KOPT-K1 (cell line): Measurements from ENCODE around the gene SMCO2.
A peak's percentile ranks its signal among the peaks of the same experiment; 100 is the strongest.

Source experiments
- H3K27ac ChIP-seq: fragments of 200-600 bp; sonication (generic); 2 replicates; pipeline ENCODE4 v1.5.1; 2016; ENCODE audit warnings: antibody characterized with exemption, mild to moderate bottlenecking, low read depth, low read length; ENCODE audit not compliant: poor library complexity, severe bottlenecking
- H3K36me3 ChIP-seq: fragments of 200-600 bp; sonication (generic); 2 replicates; pipeline ENCODE4 v1.5.1; 2017; ENCODE audit warnings: antibody characterized with exemption, mild to moderate bottlenecking, low read length, moderate library complexity; ENCODE audit not compliant: insufficient read depth
- H3K9me3 ChIP-seq: fragments of 200-600 bp; sonication (generic); 2 replicates; pipeline ENCODE4 v1.5.1; 2017; ENCODE audit warnings: antibody characterized with exemption, low read length, mild to moderate bottlenecking; ENCODE audit not compliant: insufficient read depth, poor library complexity, severe bottlenecking

Gene SMCO2

GRCh38 chr12:27468241-27468640, 21.7 kb downstream of the SMCO2 start:
- H3K27ac ChIP-seq: no peak overlapping the region
- H3K9me3 ChIP-seq: no peaks in the 10 kb centered on the region

GRCh38 chr12:27469176-27469736, 22.7 kb downstream of the SMCO2 start:
- H3K36me3 ChIP-seq: no peaks in the 10 kb centered on the region
- H3K27ac ChIP-seq: no peak overlapping the region
- no peaks in the 10 kb centered on the region for H3K9me3 ChIP-seq

More at GRCh38 chr12:27468241-27468640, 21.7 kb downstream of the SMCO2 start:
- H3K36me3 ChIP-seq: no peaks in the 10 kb centered on the region

- no peaks in the 10 kb centered on the region for H3K36me3 ChIP-seq
- H3K27ac ChIP-seq: peak overlapping the region; percentile 47
- peaks cover 21% of the 10 kb centered on the region for H3K9me3 ChIP-seq
Measured at GRCh38 chr12:27472604-27473003, 26.1 kb downstream of the SMCO2 start.

- H3K9me3 ChIP-seq: peaks cover 37% of the 10 kb centered on the region
Measured at GRCh38 chr12:27474344-27474743, 27.8 kb downstream of the SMCO2 start.

GRCh38 chr12:27477049-27477448, 30.5 kb downstream of the SMCO2 start:
- H3K9me3 ChIP-seq: peaks cover 37% of the 10 kb centered on the region
- no peaks in the 10 kb centered on the region for H3K36me3 ChIP-seq
- H3K27ac ChIP-seq: no peak overlapping the region

More at GRCh38 chr12:27474344-27474743, 27.8 kb downstream of the SMCO2 start:
- Histone ChIP-seq H3K27ac (no peak overlapping the region), H3K36me3 (no peaks in the 10 kb centered on the region)

GRCh38 chr12:27478949-27479348, 32.4 kb downstream of the SMCO2 start:
- H3K27ac ChIP-seq: no peak overlapping the region
- H3K9me3 ChIP-seq: peaks cover 37% of the 10 kb centered on the region
- no peaks in the 10 kb centered on the region for H3K36me3 ChIP-seq

- H3K9me3 ChIP-seq: peaks cover 37% of the 10 kb centered on the region
- H3K36me3 ChIP-seq: no peaks in the 10 kb centered on the region
- H3K27ac ChIP-seq: no peak overlapping the region
Measured at GRCh38 chr12:27480016-27480415, 33.5 kb downstream of the SMCO2 start.

GRCh38 chr12:27486961-27487360, 40.4 kb downstream of the SMCO2 start:
- H3K36me3 ChIP-seq: no peaks in the 10 kb centered on the region
- H3K27ac ChIP-seq: no peak overlapping the region
- no peaks in the 10 kb centered on the region for H3K9me3 ChIP-seq

GRCh38 chr12:27488479-27488878, 41.9 kb downstream of the SMCO2 start:
- Histone ChIP-seq H3K27ac (no peak overlapping the region), H3K36me3 (no peaks in the 10 kb centered on the region)

GRCh38 chr12:27491226-27491625, 44.7 kb downstream of the SMCO2 start:
- no peaks in the 10 kb centered on the region for H3K9me3 ChIP-seq

More at GRCh38 chr12:27488479-27488878, 41.9 kb downstream of the SMCO2 start:
- no peaks in the 10 kb centered on the region for H3K9me3 ChIP-seq

GRCh38 chr12:27493260-27493940, 46.9 kb downstream of the SMCO2 start:
- Histone ChIP-seq H3K36me3 (no peaks in the 10 kb centered on the region), H3K9me3 (no peaks in the 10 kb centered on the region), H3K27ac (no peak overlapping the region)

More at GRCh38 chr12:27491226-27491625, 44.7 kb downstream of the SMCO2 start:
- Histone ChIP-seq H3K36me3 (no peaks in the 10 kb centered on the region), H3K27ac (no peak overlapping the region)

- Histone ChIP-seq H3K27ac (no peak overlapping the region), H3K36me3 (no peaks in the 10 kb centered on the region), H3K9me3 (no peaks in the 10 kb centered on the region)
Measured at GRCh38 chr12:27497446-27497845, 50.9 kb downstream of the SMCO2 start.

- H3K27ac ChIP-seq: no peak overlapping the region
- no peaks in the 10 kb centered on the region for H3K36me3 ChIP-seq
Measured at GRCh38 chr12:27498149-27498548, 51.6 kb downstream of the SMCO2 start.

GRCh38 chr12:27498761-27499160, 52.2 kb downstream of the SMCO2 start:
- H3K9me3 ChIP-seq: no peaks in the 10 kb centered on the region
- H3K27ac ChIP-seq: no peak overlapping the region
- no peaks in the 10 kb centered on the region for H3K36me3 ChIP-seq

More at GRCh38 chr12:27498149-27498548, 51.6 kb downstream of the SMCO2 start:
- no peaks in the 10 kb centered on the region for H3K9me3 ChIP-seq

GRCh38 chr12:27499377-27499776, 52.8 kb downstream of the SMCO2 start:
- H3K9me3 ChIP-seq: no peaks in the 10 kb centered on the region
- no peaks in the 10 kb centered on the region for H3K36me3 ChIP-seq
- H3K27ac ChIP-seq: no peak overlapping the region

GRCh38 chr12:27500546-27500945, 54.0 kb downstream of the SMCO2 start:
- Histone ChIP-seq H3K36me3 (no peaks in the 10 kb centered on the region), H3K27ac (no peak overlapping the region), H3K9me3 (no peaks in the 10 kb centered on the region)
